ENCODE data around the gene DDX1. TPM values are rescaled to one million over a fixed set of nuclear protein-coding genes. Genes with fewer than 3 reads are reported as not detected.

Gene DDX1
- polyA plus RNA-seq, 3 donors, result 14.1 to 35.4 (median 30.1) TPM

DNA sequence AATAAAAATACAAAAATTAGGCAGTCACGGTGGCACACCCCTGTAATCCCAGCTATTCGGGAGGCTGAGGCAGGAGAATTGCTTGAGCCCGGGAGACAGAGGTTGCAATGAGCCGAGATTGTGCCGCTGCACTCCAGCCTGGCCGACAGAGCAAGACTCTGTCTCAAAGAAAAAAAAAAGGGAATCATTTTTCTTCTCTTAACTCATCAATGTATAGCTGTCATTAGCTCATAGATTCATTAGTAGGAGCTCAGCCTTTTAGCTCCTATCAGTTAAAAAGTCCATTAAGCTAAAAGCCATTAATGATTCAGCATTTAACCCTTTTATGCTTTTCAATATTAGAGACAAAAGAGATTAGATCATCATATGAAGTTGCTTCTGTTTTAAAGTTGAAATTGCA is 24.8 kb upstream of the DDX1 start:
- Histone ChIP-seq H3K4me3 (replicated peaks in 1 of 3; ENCODE audit: low read depth in 2 of 3, low read length in 3 of 3) (no peak overlapping the region), H3K79me2 (ENCODE audit: insufficient read depth, low read length) (no peaks in the 10 kb centered on the region), H3K9me3 (replicated peaks in 1 of 2; ENCODE audit: control insufficient read depth in 1 of 2, insufficient read depth in 1 of 2, low read length in 2 of 2) (no peaks in the 10 kb centered on the region), H4K20me1 (ENCODE audit: insufficient read depth, low read length) (no peaks in the 10 kb centered on the region), H3K9ac (ENCODE audit: insufficient read depth, low read length, poor library complexity, severe bottlenecking) (no peak overlapping the region), H3K4me2 (replicated peaks; ENCODE audit: extremely low read depth, low read length, poor library complexity, severe bottlenecking) (no peak overlapping the region), H3K27ac (ENCODE audit: low read depth in 1 of 2, low read length in 2 of 2) (no peak overlapping the region), H2AFZ (ENCODE audit: insufficient read depth, low read depth, low read length, poor library complexity, severe bottlenecking) (no peak overlapping the region), H3K4me1 (ENCODE audit: control insufficient read depth in 1 of 2, insufficient read depth in 2 of 2, low read length in 2 of 2) (peaks cover 0 to 2% of the 10 kb centered on the region in 2 donors), H3K36me3 (replicated peaks in 1 of 2; ENCODE audit: control insufficient read depth in 1 of 2, insufficient read depth in 2 of 2, low read length in 2 of 2) (no peaks in the 10 kb centered on the region), H3K27me3 (ENCODE audit: control insufficient read depth in 2 of 2, insufficient read depth in 2 of 2, low read length in 2 of 2) (no peaks in the 10 kb centered on the region)
- WGBS (ENCODE audit: insufficient coverage), result 93% methylated on average over 3 of the region's 6 CpGs
- Mint-ChIP-seq H3K27me3 (ENCODE audit: low read depth in 3 of 3) (peaks cover 3 to 8% (median 5%) of the 10 kb centered on the region in 3 donors), H3K9me3 (no peaks in the 10 kb centered on the region), H3K4me1 (peaks cover 4% of the 10 kb centered on the region), H3K27ac (no peak overlapping the region), H3K4me3 (no peak overlapping the region), H3K36me3 (no peaks in the 10 kb centered on the region)
- TF ChIP-seq, protein P1, sequence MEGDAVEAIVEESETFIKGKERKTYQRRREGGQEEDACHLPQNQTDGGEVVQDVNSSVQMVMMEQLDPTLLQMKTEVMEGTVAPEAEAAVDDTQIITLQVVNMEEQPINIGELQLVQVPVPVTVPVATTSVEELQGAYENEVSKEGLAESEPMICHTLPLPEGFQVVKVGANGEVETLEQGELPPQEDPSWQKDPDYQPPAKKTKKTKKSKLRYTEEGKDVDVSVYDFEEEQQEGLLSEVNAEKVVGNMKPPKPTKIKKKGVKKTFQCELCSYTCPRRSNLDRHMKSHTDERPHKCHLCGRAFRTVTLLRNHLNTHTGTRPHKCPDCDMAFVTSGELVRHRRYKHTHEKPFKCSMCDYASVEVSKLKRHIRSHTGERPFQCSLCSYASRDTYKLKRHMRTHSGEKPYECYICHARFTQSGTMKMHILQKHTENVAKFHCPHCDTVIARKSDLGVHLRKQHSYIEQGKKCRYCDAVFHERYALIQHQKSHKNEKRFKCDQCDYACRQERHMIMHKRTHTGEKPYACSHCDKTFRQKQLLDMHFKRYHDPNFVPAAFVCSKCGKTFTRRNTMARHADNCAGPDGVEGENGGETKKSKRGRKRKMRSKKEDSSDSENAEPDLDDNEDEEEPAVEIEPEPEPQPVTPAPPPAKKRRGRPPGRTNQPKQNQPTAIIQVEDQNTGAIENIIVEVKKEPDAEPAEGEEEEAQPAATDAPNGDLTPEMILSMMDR (IDR thresholded peaks at IDR 0.05), result no peak
- intact Hi-C loops (cut with micrococcal nuclease), result no loop called here
- DNase-seq, result no peak

GRCh38 chr2:15568874-15569273 is 22.8 kb upstream of the DDX1 start:
- TF ChIP-seq, protein P1 (IDR thresholded peaks at IDR 0.05), result no peak
- H3K4me3 ChIP-seq (replicated peaks in 1 of 3; ENCODE audit: low read depth in 2 of 3, low read length in 3 of 3), result no peak overlapping the region
- peaks cover 3 to 10% (median 3%) of the 10 kb centered on the region in 3 donors for H3K27me3 Mint-ChIP-seq (ENCODE audit: low read depth in 3 of 3)
- no peak overlapping the region for H3K4me3 Mint-ChIP-seq
- peak overlapping the region in 1 of 7 donors; percentile 43 for H3K27ac Mint-ChIP-seq
- H3K9ac ChIP-seq (ENCODE audit: insufficient read depth, low read length, poor library complexity, severe bottlenecking), result no peak overlapping the region
- H3K4me1 ChIP-seq (ENCODE audit: control insufficient read depth in 1 of 2, insufficient read depth in 2 of 2, low read length in 2 of 2), result no peaks in the 10 kb centered on the region
- no peaks in the 10 kb centered on the region for H3K36me3 ChIP-seq (replicated peaks in 1 of 2; ENCODE audit: control insufficient read depth in 1 of 2, insufficient read depth in 2 of 2, low read length in 2 of 2)
- H3K4me2 ChIP-seq (replicated peaks; ENCODE audit: extremely low read depth, low read length, poor library complexity, severe bottlenecking), result no peak overlapping the region
- DNase-seq, result no peak
- no peaks in the 10 kb centered on the region for H3K79me2 ChIP-seq (ENCODE audit: insufficient read depth, low read length)
- no peaks in the 10 kb centered on the region for H3K9me3 ChIP-seq (replicated peaks in 1 of 2; ENCODE audit: control insufficient read depth in 1 of 2, insufficient read depth in 1 of 2, low read length in 2 of 2)
- intact Hi-C loops (cut with micrococcal nuclease), result no loop called here
- H4K20me1 ChIP-seq (ENCODE audit: insufficient read depth, low read length), result no peaks in the 10 kb centered on the region
- no peak overlapping the region for H3K27ac ChIP-seq (ENCODE audit: low read depth in 1 of 2, low read length in 2 of 2)
- no peak overlapping the region for H2AFZ ChIP-seq (ENCODE audit: insufficient read depth, low read depth, low read length, poor library complexity, severe bottlenecking)
- no peaks in the 10 kb centered on the region for H3K36me3 Mint-ChIP-seq
- no peaks in the 10 kb centered on the region for H3K9me3 Mint-ChIP-seq
- H3K27me3 ChIP-seq (ENCODE audit: control insufficient read depth in 2 of 2, insufficient read depth in 2 of 2, low read length in 2 of 2), result no peaks in the 10 kb centered on the region
- WGBS (ENCODE audit: insufficient coverage), result no CpG with 5 or more reads among the region's 12 CpGs
- H3K4me1 Mint-ChIP-seq, result no peaks in the 10 kb centered on the region
